ENCODE data around the gene RMND1.
"Not testable (repeated sequence)": the region's sequence is repeated elsewhere in the genome, so short reads cannot be mapped to it uniquely, and the experiment has no call there.

Gene RMND1, protein sequence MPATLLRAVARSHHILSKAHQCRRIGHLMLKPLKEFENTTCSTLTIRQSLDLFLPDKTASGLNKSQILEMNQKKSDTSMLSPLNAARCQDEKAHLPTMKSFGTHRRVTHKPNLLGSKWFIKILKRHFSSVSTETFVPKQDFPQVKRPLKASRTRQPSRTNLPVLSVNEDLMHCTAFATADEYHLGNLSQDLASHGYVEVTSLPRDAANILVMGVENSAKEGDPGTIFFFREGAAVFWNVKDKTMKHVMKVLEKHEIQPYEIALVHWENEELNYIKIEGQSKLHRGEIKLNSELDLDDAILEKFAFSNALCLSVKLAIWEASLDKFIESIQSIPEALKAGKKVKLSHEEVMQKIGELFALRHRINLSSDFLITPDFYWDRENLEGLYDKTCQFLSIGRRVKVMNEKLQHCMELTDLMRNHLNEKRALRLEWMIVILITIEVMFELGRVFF

DNA sequence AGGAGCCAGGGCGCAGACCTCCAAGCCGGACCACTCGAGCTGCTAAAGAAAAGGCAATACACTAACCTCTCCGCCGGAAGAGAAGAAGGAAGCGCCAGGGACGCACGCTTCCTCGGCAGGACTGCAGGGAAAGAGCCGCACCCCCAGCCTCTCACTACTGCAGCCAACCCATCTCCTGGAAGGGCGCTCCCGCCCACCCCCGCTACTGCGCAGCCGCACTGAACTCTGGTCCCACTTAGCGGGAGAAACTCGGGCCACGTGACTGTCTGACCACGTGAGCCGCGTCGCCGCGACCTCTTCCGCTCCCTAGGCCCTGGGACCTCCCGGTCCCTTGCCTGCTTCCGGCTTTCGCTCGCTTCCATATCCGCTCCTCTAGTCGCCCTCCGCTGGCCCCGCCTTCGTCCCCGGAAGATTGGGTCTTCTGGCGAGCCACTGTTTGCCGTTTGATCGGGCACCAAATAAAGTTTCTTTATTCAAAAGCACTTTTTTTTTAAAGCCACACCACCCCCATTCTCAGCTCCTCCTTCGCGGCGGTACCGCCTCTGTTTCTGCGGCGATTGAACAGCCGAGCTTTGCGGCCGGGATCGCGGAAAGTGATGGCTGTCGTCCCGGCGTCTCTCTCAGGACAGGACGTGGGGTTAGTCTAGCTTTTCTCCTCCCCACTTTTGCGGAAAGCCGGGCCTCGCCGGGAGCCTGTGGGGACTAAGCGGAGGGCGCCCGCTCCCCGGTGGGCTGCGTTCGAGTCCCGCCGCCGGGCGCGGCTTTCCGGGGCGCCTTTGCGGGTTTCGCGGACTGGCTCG, at the start of gene RMND1:
Gene RMND1 (minus strand): TSS at position 177 of the 800 bp plus-strand sequence. CDS start 6,315 bp downstream, outside the sequence.
- DNase-seq (ENCODE audit: low read depth) = peak; percentile 97

DNA sequence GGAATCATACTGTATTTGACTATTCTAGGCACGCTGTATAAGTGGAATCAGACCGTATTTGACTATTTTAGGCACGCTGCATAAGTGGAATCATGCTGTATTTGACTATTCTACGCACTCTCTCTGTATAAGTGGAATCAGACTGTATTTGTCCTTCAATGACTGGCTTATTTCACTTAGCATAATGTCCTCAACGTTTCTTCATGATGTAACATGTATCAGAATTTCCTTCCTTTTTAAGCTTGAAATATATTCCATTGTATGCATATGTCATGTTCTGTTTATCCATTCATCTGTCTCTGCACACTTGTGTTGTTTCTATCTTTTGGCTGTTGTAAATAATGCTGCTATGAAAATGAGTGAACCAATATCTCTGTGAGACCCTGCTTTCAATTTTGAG, 47.6 kb upstream of the RMND1 start:
- DNase-seq (ENCODE audit: low read depth) = no peak

DNA sequence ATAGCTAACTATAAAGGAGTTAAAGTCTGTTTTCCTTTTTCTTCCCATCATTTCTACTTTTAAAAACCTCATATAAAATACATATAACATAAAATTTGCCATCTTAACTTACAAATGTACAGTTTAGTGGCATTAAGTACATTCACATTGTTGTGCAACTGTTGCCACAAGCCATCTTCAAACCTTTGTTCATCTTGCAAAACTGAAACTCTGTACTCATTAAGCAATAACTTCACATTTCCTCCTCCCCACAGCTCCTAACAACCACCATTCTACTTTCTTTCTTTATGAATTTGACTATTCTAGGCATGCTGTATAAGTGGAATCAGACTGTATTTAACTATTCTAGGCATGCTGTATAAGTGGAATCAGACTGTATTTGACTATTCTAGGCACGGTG, 46.4 kb upstream of the RMND1 start:
- no peak for DNase-seq (ENCODE audit: low read depth)

DNA sequence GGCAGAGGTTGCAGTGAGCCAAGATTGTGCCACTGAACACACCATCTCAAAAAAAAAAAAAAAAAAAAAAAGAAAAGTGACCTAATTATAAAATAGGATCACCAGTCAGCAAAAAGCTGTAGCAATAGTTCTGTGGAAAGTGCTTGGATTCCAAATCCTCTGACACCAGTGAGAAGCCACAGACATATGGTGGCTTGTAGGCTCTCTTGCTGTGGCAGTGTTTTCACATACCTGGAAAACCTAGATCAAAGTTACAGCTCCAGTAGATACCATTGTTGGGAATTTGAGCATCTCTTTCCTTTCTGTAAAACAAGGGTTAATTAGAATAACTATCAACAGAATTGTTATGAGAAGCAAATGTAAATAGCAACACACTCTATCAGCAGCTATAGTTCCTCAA, 46.0 kb upstream of the RMND1 start:
- DNase-seq (ENCODE audit: low read depth) = no peak

DNA sequence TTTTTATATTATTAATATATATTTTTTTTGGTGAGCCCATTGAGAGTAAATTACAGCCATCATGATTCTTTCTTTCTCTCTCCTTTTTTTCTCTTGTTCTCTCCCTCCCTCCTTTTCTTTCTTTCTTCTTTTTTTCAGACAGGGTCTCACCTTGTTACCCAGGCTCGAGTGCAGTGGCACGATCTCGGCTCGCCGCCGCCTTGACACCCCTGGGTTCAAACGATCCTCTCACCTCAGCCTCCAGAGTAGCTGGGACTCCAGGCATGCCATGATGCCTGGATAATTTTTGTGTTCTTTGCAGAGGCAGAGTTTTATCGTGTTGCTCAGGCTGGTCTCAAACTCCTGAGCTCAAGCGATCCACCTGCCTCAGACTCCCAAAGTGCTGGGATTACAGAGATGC, 43.5 kb upstream of the RMND1 start:
- DNase-seq (ENCODE audit: low read depth) = no peak

DNA sequence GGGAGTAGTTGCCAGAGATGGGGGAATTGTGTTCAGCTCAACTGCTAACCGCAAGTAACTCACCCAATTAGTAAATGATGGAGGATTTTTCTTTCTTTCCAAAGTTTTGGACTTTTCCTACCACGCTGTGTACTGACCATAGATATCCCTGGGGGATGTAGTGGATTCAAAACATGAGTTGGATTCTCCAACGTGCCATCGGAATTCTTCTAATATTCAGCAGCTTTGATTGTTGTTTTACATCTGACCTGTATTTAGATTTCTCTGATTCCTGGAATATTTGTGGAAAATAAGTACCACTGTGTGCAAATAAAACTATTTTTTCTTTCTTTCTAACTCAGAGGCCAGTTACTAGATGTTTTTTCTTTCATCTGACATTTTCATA, 43.0 kb upstream of the RMND1 start:
- DNase-seq (ENCODE audit: low read depth) = no peak

DNA sequence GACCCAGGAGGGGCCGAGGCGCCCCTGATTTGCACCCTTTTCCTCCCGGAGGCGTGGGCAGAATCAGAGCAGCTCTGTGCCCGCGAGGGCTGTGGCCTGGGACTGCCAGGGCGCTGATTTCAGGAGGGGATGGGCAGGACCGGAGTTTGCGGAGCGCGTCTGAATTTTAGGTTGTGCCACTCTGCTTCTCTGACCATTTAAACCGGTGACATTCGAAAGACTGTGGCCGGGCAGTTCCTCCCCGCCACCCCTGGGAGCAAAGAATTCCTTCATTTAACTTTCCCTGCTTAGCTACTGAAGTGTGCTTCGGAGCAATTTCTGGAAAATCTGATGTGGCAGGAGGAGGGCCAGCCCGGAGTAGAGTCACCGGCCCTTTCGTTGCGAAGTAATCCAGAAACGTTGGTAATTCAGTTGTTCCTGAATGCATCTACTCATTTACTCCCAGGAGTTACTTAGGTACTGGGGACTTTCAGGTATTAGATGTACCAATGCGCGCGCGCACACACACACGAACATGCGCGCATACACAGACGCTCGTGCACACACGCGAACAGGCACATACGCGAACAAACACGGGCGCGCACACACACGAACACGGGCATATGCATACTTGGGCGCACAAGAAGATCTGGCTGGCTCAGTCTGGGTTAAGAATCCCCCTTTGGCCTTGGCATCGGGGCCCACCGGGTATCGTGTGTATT, 42.5 kb upstream of the RMND1 start:
- no peak for DNase-seq (ENCODE audit: low read depth)

DNA sequence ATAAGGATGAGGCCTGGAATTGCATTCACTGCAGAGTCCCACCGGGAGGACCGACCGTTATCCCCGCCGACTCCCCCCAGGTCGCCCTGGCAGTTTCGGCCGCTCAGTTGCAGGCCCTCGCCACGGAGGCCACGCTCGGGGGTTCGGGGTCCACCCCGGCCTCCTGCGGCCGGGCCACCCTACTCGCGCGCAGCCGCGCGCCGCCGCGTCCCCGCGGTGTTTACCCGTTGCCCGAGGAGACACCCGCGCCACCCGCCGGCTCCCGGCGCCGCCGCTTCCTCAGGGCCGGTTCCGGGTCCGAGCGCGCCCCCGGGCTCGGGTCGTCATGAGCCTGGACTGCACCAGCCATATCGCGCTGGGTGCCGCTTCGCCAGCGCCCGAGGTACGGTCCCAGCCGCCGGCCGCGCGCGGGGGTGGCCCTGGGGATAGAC, 41.9 kb upstream of the RMND1 start, which contains the start of gene CCDC170:
Gene CCDC170 (plus strand): TSS at position 214 of the 431 bp plus-strand sequence. CDS start 112 bp downstream, at position 326.
- DNase-seq (ENCODE audit: low read depth) = no peak

DNA sequence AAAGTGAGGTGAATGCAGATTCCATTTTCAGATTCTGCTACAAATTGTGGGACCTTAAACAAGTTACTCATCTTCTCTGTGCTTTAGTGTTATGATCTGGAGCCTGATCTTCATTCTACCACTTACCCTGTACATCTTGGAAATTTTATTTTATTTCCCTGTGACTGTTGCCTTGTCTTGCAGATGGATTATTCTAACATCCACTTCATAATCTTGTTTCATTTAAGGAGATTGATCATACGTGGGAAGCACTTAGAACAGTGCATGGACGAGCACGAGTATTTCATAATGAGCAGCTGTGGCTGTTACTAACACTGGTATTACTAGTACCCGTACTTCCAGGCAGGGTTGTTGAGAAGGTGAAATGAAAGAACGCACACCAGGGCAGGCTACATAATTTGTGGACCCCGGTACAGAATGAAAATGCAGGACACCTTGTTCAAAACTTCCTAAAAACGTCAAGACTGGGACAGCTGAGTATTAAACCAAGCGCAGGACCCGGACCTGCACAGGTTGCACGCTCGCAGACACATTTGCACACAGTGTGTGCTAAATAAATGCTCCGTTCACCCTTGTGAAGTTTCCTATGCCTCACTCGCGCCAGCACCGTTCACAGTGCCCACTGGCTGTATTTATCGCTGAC, 41.4 kb upstream of the RMND1 start:
- DNase-seq (ENCODE audit: low read depth) = no peak

DNA sequence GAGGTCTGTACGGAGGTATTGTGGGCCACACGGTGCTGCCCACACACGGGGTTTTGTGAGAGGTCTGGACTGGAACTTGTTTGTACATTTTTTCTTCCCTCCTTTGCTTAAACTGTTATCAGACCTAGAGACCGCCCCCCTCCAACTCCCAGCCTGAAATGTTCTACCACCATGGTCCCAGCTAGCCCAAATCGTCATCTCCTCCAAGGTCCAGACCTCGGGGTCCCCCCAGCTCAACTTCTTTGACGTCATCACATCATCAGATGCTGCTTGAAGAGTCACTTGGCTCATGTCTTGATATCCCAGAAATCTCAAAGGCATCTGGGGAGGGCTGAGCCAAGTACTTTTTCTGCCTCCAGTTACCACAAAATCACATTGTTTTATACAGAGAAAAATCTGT, 39.1 kb upstream of the RMND1 start:
- no peak for DNase-seq (ENCODE audit: low read depth)

DNA sequence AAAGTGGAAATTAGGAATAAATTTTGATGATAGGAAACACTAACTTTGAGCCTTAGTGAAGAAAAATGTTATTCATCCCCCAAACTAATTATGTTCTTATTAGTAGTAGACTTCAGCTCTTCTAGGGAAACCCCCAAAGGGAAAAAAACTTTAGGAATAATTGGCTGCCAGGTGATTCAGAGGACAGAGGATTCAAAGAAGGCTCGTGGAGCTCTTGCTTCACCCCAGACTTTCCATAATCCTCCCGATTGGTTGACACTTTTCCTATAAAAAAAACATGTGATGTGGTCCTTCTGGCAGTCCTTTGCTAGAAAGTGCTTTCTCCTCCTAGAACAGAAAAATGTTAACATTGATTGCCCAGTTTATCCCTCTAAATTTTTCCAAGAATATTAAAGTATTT, 36.3 kb upstream of the RMND1 start:
- DNase-seq (ENCODE audit: low read depth) = no peak

DNA sequence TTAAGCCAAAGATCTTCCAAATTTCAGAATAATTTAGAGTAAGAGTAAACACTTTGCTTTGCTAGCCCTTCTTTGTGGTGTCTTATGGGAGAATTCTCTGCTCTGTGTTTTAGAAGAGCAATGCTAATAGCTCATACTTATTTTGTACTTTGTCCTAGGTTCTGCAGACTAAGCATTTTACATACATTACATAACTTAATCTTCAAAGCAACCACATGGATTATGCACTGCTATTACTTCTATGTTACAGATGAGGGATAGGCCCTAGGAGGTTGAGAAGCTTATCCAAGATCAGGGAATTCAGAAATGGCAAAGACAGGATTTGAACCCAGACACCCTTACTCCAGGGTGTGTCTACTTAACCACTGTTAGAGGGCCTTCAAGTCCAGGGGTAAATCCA, 32.1 kb upstream of the RMND1 start:
- no peak for DNase-seq (ENCODE audit: low read depth)

DNA sequence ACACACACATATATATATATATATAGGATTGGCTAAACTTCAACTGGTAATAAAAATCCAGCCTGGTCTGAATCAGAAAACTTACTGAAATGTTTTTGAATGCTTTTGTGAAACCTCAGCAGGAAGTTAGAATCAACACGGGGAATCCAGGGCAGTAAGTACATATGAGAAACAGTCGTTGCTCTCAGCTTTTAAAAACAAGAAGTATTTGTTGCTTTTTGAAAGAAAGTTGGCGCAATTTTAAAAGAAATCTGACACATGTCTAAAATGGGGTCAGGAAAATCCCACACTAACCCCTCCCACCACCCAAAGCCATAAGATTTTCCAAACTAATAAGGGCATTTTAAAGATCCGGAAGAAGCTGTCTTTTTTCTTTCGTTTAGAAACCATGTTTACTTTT, 30.4 kb upstream of the RMND1 start:
- no peak for DNase-seq (ENCODE audit: low read depth)

DNA sequence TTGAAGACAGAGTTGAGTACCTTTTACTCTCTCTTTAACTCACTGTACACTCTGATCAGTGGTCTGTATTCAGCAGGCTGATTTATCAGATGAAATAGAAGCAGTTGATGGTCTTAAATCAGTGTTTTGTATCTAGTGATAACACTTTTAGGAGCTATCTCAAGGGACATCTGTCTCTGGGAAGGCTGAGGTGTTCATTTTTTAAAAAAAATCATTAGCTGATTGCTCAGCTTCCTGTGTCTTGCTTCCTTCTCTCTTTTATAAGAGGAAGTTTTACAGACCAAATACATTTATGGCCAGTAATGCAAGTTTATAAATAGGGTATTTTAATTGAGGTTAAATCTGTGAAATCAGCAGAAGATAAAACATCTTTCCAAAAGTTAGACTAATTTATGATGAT, 29.9 kb upstream of the RMND1 start:
- no peak for DNase-seq (ENCODE audit: low read depth)

DNA sequence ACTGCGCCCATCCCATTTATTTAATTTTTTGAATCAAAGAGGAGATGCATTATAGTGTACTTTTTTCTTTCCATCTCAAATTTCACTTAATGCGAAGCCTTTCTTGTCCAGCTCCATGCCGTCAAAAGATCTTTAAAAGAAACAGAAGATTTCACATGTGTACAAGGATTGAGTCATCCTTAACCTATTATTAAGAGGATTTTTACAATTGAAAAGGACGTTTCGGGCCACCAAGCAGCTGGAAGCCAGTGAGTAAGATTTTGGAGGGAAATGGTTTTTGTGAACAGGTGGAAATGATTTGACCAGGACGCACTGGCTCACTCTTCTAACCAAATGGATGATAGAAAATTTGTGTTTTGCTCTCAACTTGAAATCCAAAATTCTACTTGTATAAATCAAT, 26.7 kb upstream of the RMND1 start:
- DNase-seq (ENCODE audit: low read depth) = no peak

DNA sequence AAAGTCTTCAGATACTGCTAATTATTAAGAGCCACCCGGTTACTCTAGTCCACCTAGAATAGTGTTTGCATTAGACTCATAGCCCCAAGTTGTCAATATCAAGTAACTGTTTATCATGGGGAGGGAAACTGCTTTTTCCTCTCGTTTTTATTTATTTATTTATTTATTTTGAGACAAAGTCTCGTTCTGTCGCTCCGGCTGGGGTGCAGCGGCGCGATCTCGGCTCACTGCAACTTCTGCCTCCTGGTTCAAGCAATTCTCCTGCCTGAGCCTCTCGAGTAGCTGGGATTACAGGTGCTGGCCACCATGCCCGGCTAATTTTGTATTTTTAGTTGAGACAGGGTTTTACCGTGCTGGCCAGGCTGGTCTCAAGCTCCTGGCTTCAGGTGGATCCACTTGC, 25.8 kb upstream of the RMND1 start:
- no peak for DNase-seq (ENCODE audit: low read depth)

DNA sequence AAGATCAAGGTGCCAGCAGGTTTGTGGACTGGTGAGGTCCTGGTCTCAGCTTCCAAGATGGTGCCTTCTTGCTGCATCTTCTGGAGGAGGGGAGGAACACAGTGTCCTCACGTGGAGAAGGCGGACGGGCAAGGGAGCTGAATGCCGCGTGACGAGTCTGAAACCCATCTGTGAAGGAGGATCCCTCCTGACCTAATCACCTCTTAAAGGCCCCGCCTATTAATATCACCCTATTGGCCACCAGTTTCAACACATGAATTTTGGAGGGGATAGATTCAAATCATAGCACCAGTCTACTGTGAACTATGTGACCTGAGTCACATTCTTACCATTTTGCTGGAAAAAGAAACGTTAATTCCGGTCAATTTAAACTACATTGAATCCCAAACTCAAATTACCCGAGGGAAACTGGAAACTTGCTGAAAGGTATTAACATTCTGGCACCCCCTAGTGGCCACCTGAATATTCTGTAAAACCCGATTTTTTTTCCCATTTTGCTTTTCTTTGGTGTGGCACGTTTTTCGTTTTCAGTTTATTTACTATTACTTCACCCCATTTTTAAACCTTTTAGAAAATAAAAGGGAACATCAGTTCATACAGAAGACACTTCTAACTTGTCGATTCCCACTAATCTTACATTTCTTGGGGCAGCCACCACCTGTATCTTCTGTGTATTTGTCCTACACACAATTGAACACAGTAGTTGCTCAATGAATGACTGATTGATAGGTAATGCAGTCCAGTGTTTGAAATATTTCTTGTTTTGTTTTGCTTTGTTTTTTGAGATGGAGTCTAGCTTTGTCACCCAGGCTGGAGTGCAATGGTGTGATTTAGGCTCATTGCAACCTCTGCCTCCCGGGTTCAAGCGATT, 24.0 kb upstream of the RMND1 start:
- DNase-seq (ENCODE audit: low read depth) = no peak

DNA sequence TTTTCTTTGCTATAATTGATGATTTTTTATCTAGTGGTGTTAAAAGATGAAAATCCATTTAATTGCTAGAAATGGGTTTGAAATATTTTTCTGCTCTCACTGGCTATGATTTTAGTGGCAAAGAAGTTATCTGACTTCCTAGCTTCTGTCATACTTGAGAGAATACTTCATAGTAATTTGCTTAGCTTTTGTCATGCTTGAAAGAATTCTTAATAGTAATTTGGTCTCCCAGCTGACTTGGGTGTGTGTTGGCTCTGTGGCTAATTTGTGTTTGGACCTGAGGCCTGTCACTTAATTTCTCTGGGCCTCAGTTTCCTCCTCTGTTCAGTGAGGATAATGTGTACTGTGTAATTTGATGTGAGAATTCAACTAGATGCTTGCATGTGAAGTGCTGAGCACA, 12.8 kb upstream of the RMND1 start:
- no peak for DNase-seq (ENCODE audit: low read depth)

DNA sequence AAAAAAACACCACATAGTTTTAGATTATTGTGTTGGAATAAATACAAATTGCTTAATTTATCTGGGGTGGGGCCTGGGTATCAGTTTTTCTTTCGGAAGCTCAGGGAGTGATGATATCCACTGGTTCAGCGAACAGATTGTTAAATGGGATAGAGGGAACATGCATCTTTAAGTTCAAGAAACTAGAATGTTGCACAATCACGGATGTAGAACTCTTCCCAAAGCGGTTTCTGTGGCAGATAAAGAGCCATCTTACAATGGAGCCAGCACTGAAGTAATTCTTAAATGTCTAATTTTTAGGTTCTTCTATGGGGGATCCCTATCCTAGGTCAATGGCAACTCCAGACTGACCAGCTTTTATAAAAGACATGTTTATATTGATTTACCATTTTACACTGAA, 9.7 kb upstream of the RMND1 start:
- DNase-seq (ENCODE audit: low read depth) = no peak

DNA sequence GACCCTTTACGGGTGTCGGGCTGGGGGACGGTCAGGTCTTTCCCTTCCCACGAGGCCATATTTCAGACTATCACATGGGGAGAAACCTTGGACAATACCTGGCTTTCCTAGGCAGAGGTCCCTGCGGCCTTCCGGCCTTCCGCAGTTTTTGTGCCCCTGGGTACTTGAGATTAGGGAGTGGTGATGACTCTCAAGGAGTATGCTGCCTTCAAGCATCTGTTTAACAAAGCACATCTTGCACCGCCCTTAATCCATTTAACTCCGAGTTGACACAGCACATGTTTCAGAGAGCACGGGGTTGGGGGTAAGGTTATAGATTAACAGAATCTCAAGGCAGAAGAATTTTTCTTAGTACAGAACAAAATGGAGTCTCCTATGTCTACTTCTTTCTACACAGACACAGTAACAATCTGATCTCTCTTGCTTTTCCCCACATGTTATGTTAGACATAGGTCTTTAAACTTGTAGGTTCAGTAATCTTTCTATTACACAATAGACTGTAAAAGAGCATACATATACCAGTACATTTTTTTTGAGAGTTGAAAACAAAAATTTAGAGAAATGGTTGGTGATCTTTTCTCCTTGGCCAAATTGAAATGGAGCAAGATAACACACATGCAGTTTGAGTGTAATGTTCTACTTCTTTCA, 3.9 kb upstream of the RMND1 start:
- DNase-seq (ENCODE audit: low read depth) = not testable (repeated sequence)
